ENCODE data around the gene SRPX2. TPM values are rescaled to one million over a fixed set of nuclear protein-coding genes. Genes with fewer than 3 reads are reported as not detected.

Gene SRPX2
- total and polyA plus RNA-seq, 9 of the 15 experiments (the other 6 are each of a cell fraction or from before 2014, with no cell fraction given): 0.13 to 0.20 TPM; not detected in 7

DNA sequence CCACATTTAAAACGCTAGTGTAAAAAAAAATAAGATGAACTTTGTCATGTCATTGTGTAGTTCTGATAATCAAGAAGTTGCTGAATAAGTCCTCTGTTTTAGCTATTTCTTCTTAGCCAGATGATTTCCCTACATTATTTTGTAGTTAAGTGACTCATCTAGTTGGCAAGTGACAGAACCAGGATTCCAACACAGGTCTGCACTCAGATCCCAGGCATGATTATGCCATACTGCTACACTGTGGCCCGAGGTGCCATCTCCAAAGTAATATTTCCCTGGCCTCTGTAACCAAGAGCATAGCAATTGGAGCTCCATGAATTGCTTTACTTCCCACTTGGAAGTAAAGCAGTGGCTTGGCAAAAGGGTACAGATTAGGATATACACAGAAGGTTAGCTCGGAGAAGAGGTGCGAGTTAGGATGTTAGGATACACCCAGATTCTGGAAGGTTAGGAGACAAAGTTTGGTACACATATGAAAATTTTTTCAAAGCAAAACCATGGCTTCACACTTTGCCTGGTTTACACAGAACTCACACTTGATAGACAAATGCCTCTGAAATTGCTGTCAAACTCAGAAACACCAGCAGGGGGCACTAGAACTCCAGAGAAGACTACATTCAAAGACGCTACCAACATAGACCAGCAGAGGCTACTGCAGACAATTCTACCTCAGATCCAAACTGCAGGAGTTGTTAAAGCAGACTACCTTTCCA lies 41.4 kb downstream of the SRPX2 start (continued):
- no peak for TF ChIP-seq ZFX (CRISPR knock-in tag; IDR thresholded peaks at IDR 0.05)
- peak; percentile 89 for TF ChIP-seq SMC3 (conservative IDR thresholded peaks at IDR 0.05; ENCODE audit: insufficient read depth, low read depth, low read length)
- TF ChIP-seq KHSRP (IDR thresholded peaks at IDR 0.05): no peak
- TF ChIP-seq ELK3 (CRISPR knock-in tag; IDR thresholded peaks at IDR 0.05): no peak
- no peak for TF ChIP-seq TCF7 (IDR thresholded peaks at IDR 0.05; ENCODE audit: borderline replicate concordance)
- TF ChIP-seq TSHZ1 (CRISPR knock-in tag; IDR thresholded peaks at IDR 0.05): no peak
- TF ChIP-seq MCM3 (IDR thresholded peaks at IDR 0.05): no peak
- TF ChIP-seq CC2D1A (IDR thresholded peaks at IDR 0.05): peak; percentile 49; the same call in 1 of the 2 replicates
- no peak for TF ChIP-seq POLR2H (tag; IDR thresholded peaks at IDR 0.05; ENCODE audit: low read depth)
- no peak for TF ChIP-seq UBTF (IDR thresholded peaks at IDR 0.05; ENCODE audit: borderline replicate concordance in 1 of 2, low read depth in 2 of 2, low read length in 2 of 2)
- no peak for TF ChIP-seq CHCHD3 (CRISPR knock-in tag; IDR thresholded peaks at IDR 0.05)
- TF ChIP-seq CBFB (CRISPR knock-in tag; IDR thresholded peaks at IDR 0.05): no peak
- TF ChIP-seq JUND (IDR thresholded peaks at IDR 0.05; ENCODE audit: borderline replicate concordance, low read depth, low read length): no peak
- no peak for TF ChIP-seq JUND (tag; IDR thresholded peaks at IDR 0.05; ENCODE audit: borderline replicate concordance, low read depth, low read length)
- no peak for TF ChIP-seq BCOR (IDR thresholded peaks at IDR 0.05)
